ENCODE measurements around the gene OTUD3. TPM values are rescaled to one million over a fixed set of nuclear protein-coding genes. Genes with fewer than 3 reads are reported as not detected.

The OTUD3 gene
- polyA plus RNA-seq, 1 of the 3 experiments (the other 2 are of a cell fraction): 2.6 TPM

DNA sequence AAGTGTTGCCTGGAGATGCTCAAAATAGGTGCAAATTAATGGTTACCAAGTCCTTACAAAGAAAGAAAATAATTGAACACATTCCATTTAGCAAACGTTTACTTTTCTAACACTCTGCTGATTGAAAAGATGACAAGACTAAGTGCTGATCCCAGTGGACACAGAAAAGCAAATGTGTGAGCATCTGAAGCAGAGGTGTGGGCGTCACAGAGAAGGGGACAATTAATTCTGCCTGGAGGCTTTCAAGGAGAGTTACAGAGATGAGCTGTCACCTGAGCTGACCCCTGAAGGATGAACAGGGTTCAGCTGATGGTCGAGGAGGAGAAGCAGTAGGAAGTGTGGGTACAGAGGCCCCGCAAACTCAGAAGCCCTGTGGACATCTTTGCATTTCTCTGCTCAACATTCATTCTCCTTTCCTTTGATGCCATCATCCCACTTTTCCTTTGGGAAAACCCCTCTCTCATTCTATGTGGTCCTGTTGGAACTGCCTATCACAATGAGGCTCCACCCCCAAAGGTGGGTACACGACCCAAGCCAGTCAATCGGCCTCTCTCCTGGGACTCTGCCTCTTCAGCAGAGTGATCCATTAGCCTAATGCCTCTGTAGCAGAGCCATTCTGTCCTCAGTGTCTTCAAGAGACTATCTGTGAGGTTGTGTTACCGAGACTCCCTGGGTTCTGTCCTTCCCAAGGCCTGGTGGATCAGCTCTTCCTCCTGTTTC, 58.5 kb downstream of the OTUD3 start:
- no peaks in the 10 kb centered on the region for H3K9me2 ChIP-seq
- H3K4me2 ChIP-seq: no peak overlapping the region
- POLR2A ChIA-PET: no interaction called here
- H3K79me2 ChIP-seq (ENCODE audit: insufficient read depth): no peaks in the 10 kb centered on the region
- no peak overlapping the region for H3K27ac ChIP-seq (ENCODE audit: low read depth in 2 of 2, low read length in 1 of 2)
- no peak overlapping the region for H3K9ac ChIP-seq
- H3F3A ChIP-seq (replicated peaks; ENCODE audit: insufficient read depth): no peaks in the 10 kb centered on the region
- no peaks in the 10 kb centered on the region for H3K4me1 ChIP-seq (ENCODE audit: control insufficient read depth in 1 of 2, insufficient read depth in 2 of 2, low read depth in 1 of 2, low read length in 1 of 2)
- WGBS (ENCODE audit: low lambda C conversion rate): 26% methylated on average over 7 of the region's 7 CpGs
- H3K27me3 ChIP-seq (ENCODE audit: insufficient read depth): no peaks in the 10 kb centered on the region
- no peaks in the 10 kb centered on the region for H3K9me3 ChIP-seq
- no peaks in the 10 kb centered on the region for H4K20me1 ChIP-seq (ENCODE audit: insufficient read depth)
- TF ChIP-seq EP300 (IDR thresholded peaks at IDR 0.05; ENCODE audit: borderline replicate concordance in 1 of 2, low read depth in 1 of 2, low read length in 1 of 2) (no peak), JUND (IDR thresholded peaks at IDR 0.05) (no peak), SIN3A (IDR thresholded peaks at IDR 0.05; ENCODE audit: borderline replicate concordance, low read depth, low read length) (no peak), TAF1 (IDR thresholded peaks at IDR 0.05; ENCODE audit: borderline replicate concordance, low read depth, low read length) (no peak), FOXM1 (IDR thresholded peaks at IDR 0.05; ENCODE audit: low read depth) (no peak), FOXJ3 (CRISPR knock-in tag; IDR thresholded peaks at IDR 0.05) (no peak), GATA2 (CRISPR knock-in tag; IDR thresholded peaks at IDR 0.05) (no peak), YY1 (IDR thresholded peaks at IDR 0.05; ENCODE audit: low read depth) (no peak), SMC3 (IDR thresholded peaks at IDR 0.05; ENCODE audit: low read depth, low read length) (no peak)
- TF ChIP-seq, protein P1, sequence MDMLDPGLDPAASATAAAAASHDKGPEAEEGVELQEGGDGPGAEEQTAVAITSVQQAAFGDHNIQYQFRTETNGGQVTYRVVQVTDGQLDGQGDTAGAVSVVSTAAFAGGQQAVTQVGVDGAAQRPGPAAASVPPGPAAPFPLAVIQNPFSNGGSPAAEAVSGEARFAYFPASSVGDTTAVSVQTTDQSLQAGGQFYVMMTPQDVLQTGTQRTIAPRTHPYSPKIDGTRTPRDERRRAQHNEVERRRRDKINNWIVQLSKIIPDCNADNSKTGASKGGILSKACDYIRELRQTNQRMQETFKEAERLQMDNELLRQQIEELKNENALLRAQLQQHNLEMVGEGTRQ (IDR thresholded peaks at IDR 0.05; ENCODE audit: borderline replicate concordance, low read depth, low read length): no peak
- no peak for DNase-seq
- no peak overlapping the region for H3K4me3 ChIP-seq (ENCODE audit: low read depth in 2 of 2, low read length in 1 of 2)
- CTCF ChIA-PET: no interaction called here
- H3K36me3 ChIP-seq (replicated peaks in 1 of 2; ENCODE audit: control insufficient read depth in 1 of 2, insufficient read depth in 2 of 2, low read length in 1 of 2): no peaks in the 10 kb centered on the region
- H2AFZ ChIP-seq (ENCODE audit: low read depth): no peak overlapping the region

DNA sequence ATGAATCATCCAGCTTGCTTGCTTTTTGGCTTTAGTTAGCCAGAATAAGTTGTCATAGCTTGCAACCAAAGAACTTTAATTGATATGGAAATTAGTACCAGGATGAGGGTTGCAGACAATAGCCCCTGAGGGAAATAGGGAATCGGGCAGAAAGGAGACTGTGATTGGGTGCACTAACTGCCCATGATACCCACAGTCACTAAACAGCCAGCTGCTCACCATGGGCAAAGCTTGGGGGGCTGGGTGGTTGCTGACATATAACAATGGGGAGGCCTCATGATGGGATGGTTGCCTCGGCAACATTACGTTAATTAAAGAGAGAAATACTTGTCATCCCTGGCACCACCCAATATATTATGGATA, 59.0 kb downstream of the OTUD3 start:
- 53% methylated on average over 3 of the region's 3 CpGs for WGBS (ENCODE audit: low lambda C conversion rate)

DNA sequence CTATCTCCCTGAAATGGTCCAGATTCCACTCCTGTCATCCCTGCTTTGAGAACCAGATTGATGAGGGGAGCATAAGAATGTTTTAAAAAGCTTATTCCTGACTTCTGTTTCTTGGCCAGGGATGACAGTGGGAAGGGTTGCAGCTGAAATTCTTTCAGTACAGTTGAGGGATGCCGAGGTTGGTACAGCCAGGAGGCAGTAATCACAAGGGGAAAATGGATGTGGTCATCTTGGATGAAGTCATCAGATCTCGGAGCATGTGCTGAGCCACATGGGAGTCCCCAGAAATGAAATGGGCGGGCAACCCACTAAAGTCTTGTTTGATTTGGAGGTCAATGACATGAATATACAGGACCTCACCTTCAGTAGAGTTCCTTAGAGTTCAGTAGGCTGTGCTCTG, 59.9 kb downstream of the OTUD3 start:
- Histone ChIP-seq H3F3A (replicated peaks; ENCODE audit: insufficient read depth) (no peaks in the 10 kb centered on the region), H3K27me3 (ENCODE audit: insufficient read depth) (no peaks in the 10 kb centered on the region), H4K20me1 (ENCODE audit: insufficient read depth) (no peaks in the 10 kb centered on the region), H3K4me3 (ENCODE audit: low read depth in 2 of 2, low read length in 1 of 2) (no peak overlapping the region), H3K79me2 (ENCODE audit: insufficient read depth) (no peaks in the 10 kb centered on the region), H3K9ac (no peak overlapping the region), H3K4me2 (no peak overlapping the region), H3K9me2 (no peaks in the 10 kb centered on the region), H3K27ac (ENCODE audit: low read depth in 2 of 2, low read length in 1 of 2) (no peak overlapping the region), H3K9me3 (no peaks in the 10 kb centered on the region), H2AFZ (ENCODE audit: low read depth) (no peak overlapping the region), H3K36me3 (replicated peaks in 1 of 2; ENCODE audit: control insufficient read depth in 1 of 2, insufficient read depth in 2 of 2, low read length in 1 of 2) (no peaks in the 10 kb centered on the region), H3K4me1 (ENCODE audit: control insufficient read depth in 1 of 2, insufficient read depth in 2 of 2, low read depth in 1 of 2, low read length in 1 of 2) (no peaks in the 10 kb centered on the region)
- TF ChIP-seq, protein P2, sequence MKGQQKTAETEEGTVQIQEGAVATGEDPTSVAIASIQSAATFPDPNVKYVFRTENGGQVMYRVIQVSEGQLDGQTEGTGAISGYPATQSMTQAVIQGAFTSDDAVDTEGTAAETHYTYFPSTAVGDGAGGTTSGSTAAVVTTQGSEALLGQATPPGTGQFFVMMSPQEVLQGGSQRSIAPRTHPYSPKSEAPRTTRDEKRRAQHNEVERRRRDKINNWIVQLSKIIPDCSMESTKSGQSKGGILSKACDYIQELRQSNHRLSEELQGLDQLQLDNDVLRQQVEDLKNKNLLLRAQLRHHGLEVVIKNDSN (IDR thresholded peaks at IDR 0.05; ENCODE audit: borderline replicate concordance, low read depth): no peak
- TF ChIP-seq TEAD4 (IDR thresholded peaks at IDR 0.05; ENCODE audit: borderline replicate concordance, insufficient read depth) (no peak), RXRA (IDR thresholded peaks at IDR 0.05; ENCODE audit: borderline replicate concordance, low read depth) (no peak), FOXJ3 (CRISPR knock-in tag; IDR thresholded peaks at IDR 0.05) (no peak), NFIC (IDR thresholded peaks at IDR 0.05; ENCODE audit: borderline replicate concordance) (no peak), RCOR1 (IDR thresholded peaks at IDR 0.05; ENCODE audit: low read length) (no peak), JUND (IDR thresholded peaks at IDR 0.05) (no peak)
- TF ChIP-seq, protein P1 (IDR thresholded peaks at IDR 0.05; ENCODE audit: borderline replicate concordance, low read depth, low read length): no peak
- ChIA-PET CTCF (no interaction called here), POLR2A (no interaction called here)
- WGBS (ENCODE audit: low lambda C conversion rate): 13% methylated on average over 3 of the region's 3 CpGs
- no peak for DNase-seq

More for the DNA sequence above, 59.0 kb downstream of the OTUD3 start:
- H3K4me2 ChIP-seq: no peak overlapping the region
- no peaks in the 10 kb centered on the region for H3K27me3 ChIP-seq (ENCODE audit: insufficient read depth)
- H3K4me3 ChIP-seq (ENCODE audit: low read depth in 2 of 2, low read length in 1 of 2): no peak overlapping the region
- TF ChIP-seq EP300 (IDR thresholded peaks at IDR 0.05; ENCODE audit: borderline replicate concordance in 1 of 2, low read depth in 1 of 2, low read length in 1 of 2): no peak
- no peaks in the 10 kb centered on the region for H3K36me3 ChIP-seq (replicated peaks in 1 of 2; ENCODE audit: control insufficient read depth in 1 of 2, insufficient read depth in 2 of 2, low read length in 1 of 2)
- no peaks in the 10 kb centered on the region for H3F3A ChIP-seq (replicated peaks; ENCODE audit: insufficient read depth)
- no peak overlapping the region for H3K9ac ChIP-seq
- no peaks in the 10 kb centered on the region for H3K9me2 ChIP-seq
- no peaks in the 10 kb centered on the region for H3K79me2 ChIP-seq (ENCODE audit: insufficient read depth)
- H3K4me1 ChIP-seq (ENCODE audit: control insufficient read depth in 1 of 2, insufficient read depth in 2 of 2, low read depth in 1 of 2, low read length in 1 of 2): no peaks in the 10 kb centered on the region
- H3K27ac ChIP-seq (ENCODE audit: low read depth in 2 of 2, low read length in 1 of 2): no peak overlapping the region
- ChIA-PET POLR2A (no interaction called here), CTCF (no interaction called here)
- H4K20me1 ChIP-seq (ENCODE audit: insufficient read depth): no peaks in the 10 kb centered on the region
- no peak for DNase-seq
- no peaks in the 10 kb centered on the region for H3K9me3 ChIP-seq
- no peak overlapping the region for H2AFZ ChIP-seq (ENCODE audit: low read depth)

All from SK-N-SH (cell line).